HG03066 (cell line): ENCODE measurements around the gene TMEM126A.
"Not testable (repeated sequence)": the region's sequence is repeated elsewhere in the genome, so short reads cannot be mapped to it uniquely, and the experiment has no call there.

Experiments used
- ATAC-seq: cut with Tn5 transposase; IDR thresholded peaks from one replicate; pipeline ENCODE4 v1.9.1; 2021; ENCODE audit warnings: low read depth; ENCODE audit not compliant: unreplicated experiment

TMEM126A gene

GRCh38 chr11:85647604-85648299 is at the start of gene TMEM126A:
TMEM126A (plus strand) TSS chr11:85647967; CDS start chr11:85650256, 2,289 bp downstream.
- peak; percentile 99 for ATAC-seq

GRCh38 chr11:85599083-85599482 is 48.7 kb upstream of the TMEM126A start:
- ATAC-seq: no peak

- no peak for ATAC-seq
These were observed 45.1 kb upstream of the TMEM126A start for GRCh38 chr11:85602526-85603213.

- no peak for ATAC-seq
These were observed 44.5 kb upstream of the TMEM126A start for GRCh38 chr11:85603220-85603619.

- ATAC-seq: not testable (repeated sequence)
These were observed 41.5 kb upstream of the TMEM126A start for GRCh38 chr11:85606237-85606636.

GRCh38 chr11:85608621-85609020 is 39.1 kb upstream of the TMEM126A start:
- ATAC-seq: not testable (repeated sequence)

- not testable (repeated sequence) for ATAC-seq
These were observed 38.5 kb upstream of the TMEM126A start for GRCh38 chr11:85609286-85609685.

- ATAC-seq: not testable (repeated sequence)
These were observed 36.1 kb upstream of the TMEM126A start for GRCh38 chr11:85611643-85612042.

- no peak for ATAC-seq
These were observed 28.3 kb upstream of the TMEM126A start for GRCh38 chr11:85619499-85619898.

- ATAC-seq: no peak
These were observed 27.5 kb upstream of the TMEM126A start for GRCh38 chr11:85620256-85620655.

- ATAC-seq: no peak
These were observed 21.3 kb upstream of the TMEM126A start for GRCh38 chr11:85626496-85626895.

GRCh38 chr11:85627332-85627997 is 20.3 kb upstream of the TMEM126A start, which contains the start of gene DLG2:
DLG2 (minus strand) TSS chr11:85627344.
- peak; percentile 1 for ATAC-seq

- ATAC-seq: peak; percentile 99
These were observed 19.6 kb upstream of the TMEM126A start, which contains the start of gene TMEM126B for GRCh38 chr11:85627998-85628770. TMEM126B (plus strand) TSS chr11:85628593; CDS start chr11:85628608, 15 bp downstream.

- ATAC-seq: peak; percentile 5
These were observed 18.9 kb upstream of the TMEM126A start for GRCh38 chr11:85628771-85629341.

GRCh38 chr11:85634747-85635146 is 13.0 kb upstream of the TMEM126A start:
- ATAC-seq: no peak

- ATAC-seq: no peak
These were observed 4.6 kb upstream of the TMEM126A start for GRCh38 chr11:85643191-85643614.

- peak; percentile 11 for ATAC-seq
These were observed 689 bp upstream of the TMEM126A start for GRCh38 chr11:85647078-85647477.

- no peak for ATAC-seq
These were observed 3.4 kb downstream of the TMEM126A start for GRCh38 chr11:85651118-85651517.

GRCh38 chr11:85652786-85653447 is 5.2 kb downstream of the TMEM126A start:
- no peak for ATAC-seq

GRCh38 chr11:85654343-85654742 is 6.6 kb downstream of the TMEM126A start:
- ATAC-seq: not testable (repeated sequence)
